MM.1S (cell line): ENCODE data around the gene KCNJ6.

ENCODE experiments used
- DNase-seq: peaks from one replicate; pipeline ENCODE4 v3.0.0-alpha.2; 2015
- H2AFZ ChIP-seq: fragments of 300-600 bp; sonication (generic); 2 replicates; pipeline ENCODE4 v1.6.0; 2016; ENCODE audit warnings: antibody characterized with exemption, low read length
- H3F3A ChIP-seq: fragments of 300-600 bp; sonication (generic); 2 replicates; pipeline ENCODE4 v1.6.1; 2016; ENCODE audit warnings: mild to moderate bottlenecking, antibody characterized with exemption, low read length, moderate library complexity, mixed read lengths; ENCODE audit not compliant: insufficient read depth
- H3K27ac ChIP-seq: fragments of 300-600 bp; sonication (generic); 2 replicates; pipeline ENCODE4 v1.5.1; 2016; ENCODE audit warnings: mild to moderate bottlenecking, low read length
- H3K27me3 ChIP-seq: fragments of 300-600 bp; sonication (generic); replicated peaks from 2 replicates; pipeline ENCODE4 v1.6.0; 2016; ENCODE audit warnings: low read length; ENCODE audit not compliant: insufficient read depth
- H3K36me3 ChIP-seq: fragments of 300-600 bp; sonication (generic); replicated peaks from 2 replicates; pipeline ENCODE4 v1.6.1; 2016; ENCODE audit warnings: mild to moderate bottlenecking, low read length, mixed read lengths; ENCODE audit not compliant: insufficient read depth
- H3K4me1 ChIP-seq: fragments of 300-600 bp; sonication (generic); 2 replicates; pipeline ENCODE4 v1.6.1; 2016; ENCODE audit warnings: low read length, mixed read lengths
- H3K4me2 ChIP-seq: fragments of 300-600 bp; sonication (generic); 2 replicates; pipeline ENCODE4 v1.6.0; 2016; ENCODE audit warnings: low read depth, low read length
- H3K4me3 ChIP-seq: fragments of 300-600 bp; sonication (generic); 2 replicates; pipeline ENCODE4 v1.5.1; 2016; ENCODE audit warnings: low read length, mixed read lengths
- H3K79me2 ChIP-seq: fragments of 300-600 bp; sonication (generic); 2 replicates; pipeline ENCODE4 v1.6.1; 2016; ENCODE audit warnings: mixed run types, low read length, mixed read lengths
- H3K9ac ChIP-seq: fragments of 300-600 bp; sonication (generic); 2 replicates; pipeline ENCODE4 v1.6.1; 2016; ENCODE audit warnings: low read length, mixed read lengths
- H3K9me2 ChIP-seq: fragments of 300-600 bp; sonication (generic); replicated peaks from 2 replicates; pipeline ENCODE4 v1.6.1; 2016; ENCODE audit warnings: mild to moderate bottlenecking, low read length, mixed read lengths; ENCODE audit not compliant: insufficient read depth
- H3K9me3 ChIP-seq: fragments of 300-600 bp; sonication (generic); replicated peaks from 2 replicates; pipeline ENCODE4 v1.6.1; 2016; ENCODE audit warnings: mild to moderate bottlenecking, low read length, mixed read lengths; ENCODE audit not compliant: insufficient read depth
- H4K20me1 ChIP-seq: fragments of 300-600 bp; sonication (generic); 2 replicates; pipeline ENCODE4 v1.6.1; 2016; ENCODE audit warnings: mild to moderate bottlenecking, low read length, moderate library complexity, mixed read lengths; ENCODE audit not compliant: insufficient read depth
- CTCF ChIP-seq: fragments of 300-600 bp; sonication (generic); IDR thresholded peaks from 2 replicates; pipeline ENCODE4 v1.5.1; 2016; ENCODE audit warnings: antibody characterized with exemption, low read length, mixed read lengths
- EZH2 ChIP-seq: fragments of 300-600 bp; sonication (generic); optimal IDR thresholded peaks from 2 replicates; pipeline ENCODE3; 2017; ENCODE audit warnings: low read depth, mild to moderate bottlenecking, antibody characterized with exemption, low read length, mixed read lengths
- EZH2phosphoT487 ChIP-seq: fragments of 300-600 bp; sonication (generic); IDR thresholded peaks from 2 replicates; pipeline ENCODE4 v1.6.1; 2018; ENCODE audit warnings: antibody characterized with exemption, low read length

Gene KCNJ6

GRCh38 chr21:37742115-37742514 lies 174.1 kb downstream of the KCNJ6 start:
- H3K9me2 ChIP-seq: no peaks in the 10 kb centered on the region
- H4K20me1 ChIP-seq: no peaks in the 10 kb centered on the region
- H3K27ac ChIP-seq: peak overlapping the region; percentile 66
- H3K36me3 ChIP-seq: no peaks in the 10 kb centered on the region
- H3K9me3 ChIP-seq: no peaks in the 10 kb centered on the region
- peak overlapping the region; percentile 31; the same call in 1 of the 2 replicates for H3K4me2 ChIP-seq
- peaks cover 5% of the 10 kb centered on the region; the same call in 1 of the 2 replicates for H3F3A ChIP-seq
- no peaks in the 10 kb centered on the region for H3K79me2 ChIP-seq
- no peak overlapping the region for H3K4me3 ChIP-seq
- TF ChIP-seq EZH2 (no peak), EZH2phosphoT487 (no peak), CTCF (no peak)
- H3K4me1 ChIP-seq: peaks cover 33% of the 10 kb centered on the region
- H3K27me3 ChIP-seq: no peaks in the 10 kb centered on the region
- peak overlapping the region; percentile 56 for H2AFZ ChIP-seq
- no peak overlapping the region for H3K9ac ChIP-seq
- DNase-seq: peak; percentile 79

- H3K4me1 ChIP-seq: peaks cover 31% of the 10 kb centered on the region
- TF ChIP-seq EZH2 (no peak), CTCF (no peak), EZH2phosphoT487 (no peak)
- peaks cover 5% of the 10 kb centered on the region; the same call in 1 of the 2 replicates for H3F3A ChIP-seq
- no peaks in the 10 kb centered on the region for H3K9me3 ChIP-seq
- no peak overlapping the region for H3K4me3 ChIP-seq
- H3K9ac ChIP-seq: no peak overlapping the region
- H4K20me1 ChIP-seq: no peaks in the 10 kb centered on the region
- no peak for DNase-seq
- H3K79me2 ChIP-seq: no peaks in the 10 kb centered on the region
- H3K27me3 ChIP-seq: no peaks in the 10 kb centered on the region
- H3K27ac ChIP-seq: no peak overlapping the region
- no peak overlapping the region for H2AFZ ChIP-seq
- H3K4me2 ChIP-seq: no peak overlapping the region
- no peaks in the 10 kb centered on the region for H3K9me2 ChIP-seq
- H3K36me3 ChIP-seq: no peaks in the 10 kb centered on the region
Observed at GRCh38 chr21:37737996-37738395, 178.3 kb downstream of the KCNJ6 start.

GRCh38 chr21:37737507-37737906 lies 178.8 kb downstream of the KCNJ6 start:
- Histone ChIP-seq H3K4me3 (no peak overlapping the region), H2AFZ (no peak overlapping the region), H3K27me3 (no peaks in the 10 kb centered on the region), H3K4me2 (no peak overlapping the region), H3K9ac (no peak overlapping the region), H3K27ac (no peak overlapping the region), H3K9me2 (no peaks in the 10 kb centered on the region), H3K4me1 (peaks cover 26% of the 10 kb centered on the region), H3K9me3 (no peaks in the 10 kb centered on the region), H3K36me3 (no peaks in the 10 kb centered on the region), H4K20me1 (no peaks in the 10 kb centered on the region), H3F3A (peaks cover 5% of the 10 kb centered on the region; the same call in 1 of the 2 replicates), H3K79me2 (no peaks in the 10 kb centered on the region)
- no peak for DNase-seq
- no peak for TF ChIP-seq EZH2
- no peak for TF ChIP-seq CTCF
- no peak for TF ChIP-seq EZH2phosphoT487
